ENCODE results near the gene EFCC1.
A peak's percentile ranks its signal among the peaks of the same experiment; 100 is the strongest.

DNA sequence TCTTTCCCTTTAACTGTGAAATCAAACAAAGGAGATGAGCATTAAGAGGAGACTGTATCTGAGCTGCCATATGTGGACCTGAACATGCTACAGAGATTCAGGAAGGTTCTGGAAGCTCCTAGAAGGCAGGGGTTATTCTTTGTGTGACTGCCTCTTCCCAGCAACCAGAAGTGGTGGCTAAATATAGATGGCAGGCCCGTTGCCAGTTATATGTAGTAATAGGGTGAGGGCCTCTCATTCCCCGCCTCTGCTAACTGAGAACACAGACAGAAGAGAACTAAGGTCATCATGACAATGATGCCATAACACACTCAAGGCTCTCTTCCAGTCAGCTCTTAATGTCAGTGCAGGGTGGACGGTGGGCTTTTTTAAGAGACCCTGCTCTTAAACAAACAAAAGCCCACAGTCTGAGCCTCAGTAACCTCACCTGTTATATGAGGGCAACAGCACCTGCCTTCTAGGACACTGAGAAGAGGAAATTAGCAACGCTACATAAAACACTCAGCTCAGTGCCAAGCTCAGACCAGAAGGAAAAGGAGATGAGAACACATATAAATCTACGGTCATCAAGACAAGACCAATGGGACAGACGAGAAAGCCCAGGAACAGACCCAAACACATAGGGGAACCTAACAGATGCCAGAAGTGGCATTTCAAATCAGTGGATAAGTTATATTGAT, 29.5 kb upstream of the EFCC1 start:
- TF ChIP-seq, protein P1, sequence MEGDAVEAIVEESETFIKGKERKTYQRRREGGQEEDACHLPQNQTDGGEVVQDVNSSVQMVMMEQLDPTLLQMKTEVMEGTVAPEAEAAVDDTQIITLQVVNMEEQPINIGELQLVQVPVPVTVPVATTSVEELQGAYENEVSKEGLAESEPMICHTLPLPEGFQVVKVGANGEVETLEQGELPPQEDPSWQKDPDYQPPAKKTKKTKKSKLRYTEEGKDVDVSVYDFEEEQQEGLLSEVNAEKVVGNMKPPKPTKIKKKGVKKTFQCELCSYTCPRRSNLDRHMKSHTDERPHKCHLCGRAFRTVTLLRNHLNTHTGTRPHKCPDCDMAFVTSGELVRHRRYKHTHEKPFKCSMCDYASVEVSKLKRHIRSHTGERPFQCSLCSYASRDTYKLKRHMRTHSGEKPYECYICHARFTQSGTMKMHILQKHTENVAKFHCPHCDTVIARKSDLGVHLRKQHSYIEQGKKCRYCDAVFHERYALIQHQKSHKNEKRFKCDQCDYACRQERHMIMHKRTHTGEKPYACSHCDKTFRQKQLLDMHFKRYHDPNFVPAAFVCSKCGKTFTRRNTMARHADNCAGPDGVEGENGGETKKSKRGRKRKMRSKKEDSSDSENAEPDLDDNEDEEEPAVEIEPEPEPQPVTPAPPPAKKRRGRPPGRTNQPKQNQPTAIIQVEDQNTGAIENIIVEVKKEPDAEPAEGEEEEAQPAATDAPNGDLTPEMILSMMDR (IDR thresholded peaks at IDR 0.05) = no peak
- TF ChIP-seq POLR2A (IDR thresholded peaks at IDR 0.05) (no peak), EP300 (IDR thresholded peaks at IDR 0.05) (peak in 1 of 4 donors; percentile 2)

All from sigmoid colon (tissue), 4 donors.